ENCODE measurements around the gene SEMA5B. TPM values are rescaled to one million over a fixed set of nuclear protein-coding genes. Genes with fewer than 3 reads are reported as not detected.

Gene SEMA5B
- total and polyA plus RNA-seq, 9 of the 15 experiments (the other 6 are each of a cell fraction or from before 2014, with no cell fraction given): not detected

DNA sequence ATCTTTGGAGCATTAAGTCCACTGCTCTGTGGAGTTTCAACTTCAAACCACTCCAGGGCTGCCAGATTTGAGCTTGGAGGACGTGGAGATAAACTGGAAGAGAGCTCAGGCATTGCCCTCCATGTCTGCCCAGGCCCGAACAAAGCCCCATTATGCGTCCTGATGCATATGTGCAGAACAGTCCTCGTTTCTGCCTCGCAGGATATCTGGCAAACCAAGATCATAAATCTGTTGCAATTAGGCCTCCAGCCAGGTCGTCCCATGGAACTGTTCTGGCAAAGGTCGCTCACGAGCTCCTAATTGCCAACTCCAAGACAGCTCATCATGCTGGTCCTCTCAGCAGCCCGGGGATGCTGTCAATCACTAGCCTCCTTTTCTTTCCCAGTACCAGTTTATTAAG, 91.2 kb downstream of the SEMA5B start:
- Histone ChIP-seq H3K27me3 (ENCODE audit: control insufficient read depth in 2 of 2, insufficient read depth in 2 of 2, low read length in 2 of 2) (peaks cover 0 to 6% of the 10 kb centered on the region in 2 experiments; a peak in 2 of 5 replicates), H3K79me2 (ENCODE audit: control insufficient read depth, insufficient read depth, low read length) (no peaks in the 10 kb centered on the region), H3K9me3 (replicated peaks; ENCODE audit: control insufficient read depth, insufficient read depth, low read depth, low read length) (no peaks in the 10 kb centered on the region), H2AFZ (ENCODE audit: low read depth, low read length) (no peak overlapping the region), H4K20me1 (replicated peaks; ENCODE audit: control insufficient read depth, insufficient read depth, low read length) (no peaks in the 10 kb centered on the region), H3K9ac (ENCODE audit: insufficient read depth in 1 of 2, low read depth in 2 of 2, low read length in 2 of 2) (no peak overlapping the region), H3K4me2 (ENCODE audit: insufficient read depth, low read length) (no peak overlapping the region), H3K27ac (ENCODE audit: extremely low read depth, low read depth, low read length) (no peak overlapping the region), H3K9me1 (ENCODE audit: control insufficient read depth, insufficient read depth, low read length) (no peaks in the 10 kb centered on the region), H3K36me3 (ENCODE audit: control insufficient read depth, insufficient read depth, low read length) (no peaks in the 10 kb centered on the region), H3K4me3 (no peak overlapping the region), H3K4me1 (replicated peaks in 1 of 2; ENCODE audit: control insufficient read depth in 2 of 2, insufficient read depth in 2 of 2, low read length in 2 of 2) (peaks cover 0 to 8% of the 10 kb centered on the region in 2 experiments; a peak in 2 of 5 replicates)
- in situ Hi-C loops (cut with MboI): no loop called here
- ATAC-seq: no peak
- no TSS peak for BruUV-seq (replicated peaks)
- TF ChIP-seq JUND (IDR thresholded peaks at IDR 0.05; ENCODE audit: borderline replicate concordance, low read depth, low read length): no peak
- no peak for TF ChIP-seq JUND (tag; IDR thresholded peaks at IDR 0.05; ENCODE audit: borderline replicate concordance, low read depth, low read length)
- TF ChIP-seq, protein P1, sequence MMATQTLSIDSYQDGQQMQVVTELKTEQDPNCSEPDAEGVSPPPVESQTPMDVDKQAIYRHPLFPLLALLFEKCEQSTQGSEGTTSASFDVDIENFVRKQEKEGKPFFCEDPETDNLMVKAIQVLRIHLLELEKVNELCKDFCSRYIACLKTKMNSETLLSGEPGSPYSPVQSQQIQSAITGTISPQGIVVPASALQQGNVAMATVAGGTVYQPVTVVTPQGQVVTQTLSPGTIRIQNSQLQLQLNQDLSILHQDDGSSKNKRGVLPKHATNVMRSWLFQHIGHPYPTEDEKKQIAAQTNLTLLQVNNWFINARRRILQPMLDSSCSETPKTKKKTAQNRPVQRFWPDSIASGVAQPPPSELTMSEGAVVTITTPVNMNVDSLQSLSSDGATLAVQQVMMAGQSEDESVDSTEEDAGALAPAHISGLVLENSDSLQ (IDR thresholded peaks at IDR 0.05): peak; percentile 37; the same call in 1 of the 2 replicates
- DNase-seq (ENCODE audit: extremely low read depth in 1 of 4, low spot score in 3 of 4): no peak
- no peak for FAIRE-seq
- intact Hi-C loops (cut with micrococcal nuclease): no loop called here
- ChIA-PET CTCF (ENCODE audit: low intra/inter-chr PET ratio) (no interaction called here), POLR2A (no interaction called here)
- WGBS (ENCODE audit: insufficient coverage, low coverage, missing lambda C conversion rate): 3% methylated on average over 6 of the region's 9 CpGs

DNA sequence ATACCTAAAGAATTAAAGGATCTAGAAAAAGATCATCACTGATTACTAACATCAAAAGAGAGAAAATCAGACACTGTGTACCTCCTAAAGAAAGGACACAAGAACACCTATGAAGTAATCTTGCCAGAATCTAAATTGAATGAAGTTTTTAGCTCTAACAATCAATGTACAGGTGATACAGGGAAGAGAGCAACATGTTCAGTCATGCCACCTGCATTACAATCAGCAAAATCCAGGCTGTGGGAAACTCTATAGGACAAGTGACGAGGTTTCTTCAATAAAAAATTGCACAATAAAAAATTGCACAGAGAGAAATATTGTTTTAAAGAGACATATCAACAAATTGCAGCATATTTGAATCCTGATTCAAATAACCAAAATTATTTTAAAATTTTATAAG, 93.3 kb downstream of the SEMA5B start:
- no peak overlapping the region for H3K4me2 ChIP-seq (ENCODE audit: insufficient read depth, low read length)
- no peak overlapping the region for H3K9ac ChIP-seq (ENCODE audit: insufficient read depth in 1 of 2, low read depth in 2 of 2, low read length in 2 of 2)
- no peaks in the 10 kb centered on the region for H3K9me3 ChIP-seq (replicated peaks; ENCODE audit: control insufficient read depth, insufficient read depth, low read depth, low read length)
- ATAC-seq: no peak
- no peaks in the 10 kb centered on the region for H3K79me2 ChIP-seq (ENCODE audit: control insufficient read depth, insufficient read depth, low read length)
- intact Hi-C loops (cut with micrococcal nuclease) (no loop called here), in situ Hi-C loops (cut with MboI) (no loop called here)
- WGBS (ENCODE audit: insufficient coverage, low coverage, missing lambda C conversion rate): 0% methylated on average over 1 of the region's 1 CpG
- H3K27me3 ChIP-seq (ENCODE audit: control insufficient read depth in 2 of 2, insufficient read depth in 2 of 2, low read length in 2 of 2): peaks cover 0 to 19% of the 10 kb centered on the region in 2 experiments; a peak in 2 of 5 replicates
- H3K36me3 ChIP-seq (ENCODE audit: control insufficient read depth, insufficient read depth, low read length): no peaks in the 10 kb centered on the region
- FAIRE-seq: no peak
- H3K9me1 ChIP-seq (ENCODE audit: control insufficient read depth, insufficient read depth, low read length): no peaks in the 10 kb centered on the region
- no peak overlapping the region for H2AFZ ChIP-seq (ENCODE audit: low read depth, low read length)
- DNase-seq (ENCODE audit: extremely low read depth in 1 of 4, low spot score in 3 of 4): no peak
- BruUV-seq (replicated peaks): no TSS peak
- H3K27ac ChIP-seq (ENCODE audit: extremely low read depth, low read depth, low read length): no peak overlapping the region
- no peaks in the 10 kb centered on the region for H4K20me1 ChIP-seq (replicated peaks; ENCODE audit: control insufficient read depth, insufficient read depth, low read length)
- no peak overlapping the region for H3K4me3 ChIP-seq
- ChIA-PET CTCF (ENCODE audit: low intra/inter-chr PET ratio) (no interaction called here), POLR2A (interaction anchor here (0.6 kb wide), 1 partner anchor 75 kb away, joined by 3 read pairs; no protein-coding TSS in a partner anchor)
- H3K4me1 ChIP-seq (replicated peaks in 1 of 2; ENCODE audit: control insufficient read depth in 2 of 2, insufficient read depth in 2 of 2, low read length in 2 of 2): peaks cover 0 to 5% of the 10 kb centered on the region in 2 experiments; a peak in 3 of 5 replicates
- no peak for TF ChIP-seq RB1 (IDR thresholded peaks at IDR 0.05; ENCODE audit: low read depth)
- no peak for TF ChIP-seq ZKSCAN1 (IDR thresholded peaks at IDR 0.05; ENCODE audit: low read depth, low read length)
- no peak for TF ChIP-seq ZNF707 (CRISPR knock-in tag; conservative IDR thresholded peaks at IDR 0.05)
- TF ChIP-seq BACH1 (tag; IDR thresholded peaks at IDR 0.05): no peak
- TF ChIP-seq ZNF311 (CRISPR knock-in tag; IDR thresholded peaks at IDR 0.05): no peak
- no peak for TF ChIP-seq MTA2 (IDR thresholded peaks at IDR 0.05; ENCODE audit: low read depth)
- no peak for TF ChIP-seq ZNF24 (IDR thresholded peaks at IDR 0.05)
- no peak for TF ChIP-seq AFF4 (CRISPR knock-in tag; IDR thresholded peaks at IDR 0.05)
- no peak for TF ChIP-seq ZNF354B (CRISPR knock-in tag; IDR thresholded peaks at IDR 0.05)

Data from K562 (cell line).